SK-N-SH treated with all-trans-retinoic acid at 6 μM for 48 hours (cell line): ENCODE measurements around the gene KMT5B.

ENCODE experiments used
- ATAC-seq: fragments of 200-7000 bp; cut with Tn5 transposase; 3 replicates; pipeline ENCODE4 v1.9.1; 2020; ENCODE audit warnings: mild to moderate bottlenecking, moderate library complexity
- ARNTL ChIP-seq: fragments of 450-650 bp; formaldehyde crosslinking; IDR thresholded peaks from 2 replicates; pipeline ENCODE4 v1.5.0; 2020; ENCODE audit warnings: low read depth, mild to moderate bottlenecking, moderate library complexity, borderline replicate concordance
- BACH2 ChIP-seq: fragments of 250-450 bp; sonication (Bioruptor Pico); IDR thresholded peaks from 2 replicates; pipeline ENCODE4 v1.9.0; 2021; ENCODE audit warnings: mild to moderate bottlenecking, borderline replicate concordance
- CSDC2 ChIP-seq: fragments of 250-450 bp; sonication (Bioruptor Pico); IDR thresholded peaks from 2 replicates; pipeline ENCODE4 v1.5.0; 2020; ENCODE audit warnings: mild to moderate bottlenecking, moderate library complexity
- ESRRG ChIP-seq: fragments of 250-450 bp; sonication (Bioruptor Pico); IDR thresholded peaks from 2 replicates; pipeline ENCODE4 v1.6.1; 2021; ENCODE audit warnings: mild to moderate bottlenecking
- GLIS3 ChIP-seq: fragments of 250-450 bp; sonication (Bioruptor Pico); IDR thresholded peaks from 2 replicates; pipeline ENCODE4 v1.5.0; 2020; ENCODE audit warnings: mild to moderate bottlenecking, moderate library complexity
- ISL1 ChIP-seq: fragments of 250-450 bp; sonication (Bioruptor Pico); IDR thresholded peaks from 2 replicates; pipeline ENCODE4 v2.1.2; 2022; ENCODE audit warnings: mild to moderate bottlenecking, moderate library complexity
- OSR1 ChIP-seq: fragments of 250-450 bp; sonication (Bioruptor Pico); IDR thresholded peaks from 2 replicates; pipeline ENCODE4 v1.8.0; 2022; ENCODE audit warnings: moderate library complexity, mild to moderate bottlenecking, inconsistent platforms
- SNAI2 ChIP-seq: fragments of 250-450 bp; sonication (Bioruptor Pico); IDR thresholded peaks from 2 replicates; pipeline ENCODE4 v1.5.0; 2020; ENCODE audit warnings: mild to moderate bottlenecking, moderate library complexity
- TCF4 ChIP-seq: fragments of 250-450 bp; sonication (Bioruptor Pico); IDR thresholded peaks from 2 replicates; pipeline ENCODE4 v1.8.0; 2021; ENCODE audit warnings: mild to moderate bottlenecking, moderate library complexity, borderline replicate concordance
- TOX ChIP-seq: fragments of 250-450 bp; sonication (Bioruptor Pico); IDR thresholded peaks from 2 replicates; pipeline ENCODE4 v1.8.0; 2021; ENCODE audit warnings: mild to moderate bottlenecking, moderate library complexity, borderline replicate concordance
- ZC3H10 ChIP-seq: fragments of 250-450 bp; sonication (Bioruptor Pico); IDR thresholded peaks from 2 replicates; pipeline ENCODE4 v1.5.1; 2021; ENCODE audit warnings: mild to moderate bottlenecking, moderate library complexity
- ZFP3 ChIP-seq: fragments of 250-450 bp; sonication (Bioruptor Pico); IDR thresholded peaks from 2 replicates; pipeline ENCODE4 v1.5.0; 2020; ENCODE audit warnings: mild to moderate bottlenecking, moderate library complexity
- ZNF70 ChIP-seq: fragments of 450-650 bp; formaldehyde crosslinking; IDR thresholded peaks from 2 replicates; pipeline ENCODE4 v1.5.0; 2020; ENCODE audit warnings: mild to moderate bottlenecking, moderate library complexity
- ZNF8 ChIP-seq: fragments of 450-650 bp; formaldehyde crosslinking; IDR thresholded peaks from 2 replicates; pipeline ENCODE4 v1.5.0; 2020; ENCODE audit warnings: mild to moderate bottlenecking, moderate library complexity
- TF ChIP-seq, protein P1 (sequence below): fragments of 250-450 bp; sonication (Bioruptor Pico); IDR thresholded peaks from 2 replicates; pipeline ENCODE4 v1.5.0; 2020; ENCODE audit warnings: mild to moderate bottlenecking, moderate library complexity
- TF ChIP-seq, protein P2 (sequence below): fragments of 250-450 bp; sonication (Bioruptor Pico); IDR thresholded peaks from 2 replicates; pipeline ENCODE4 v1.8.0; 2021; ENCODE audit warnings: low read depth, mild to moderate bottlenecking, moderate library complexity, borderline replicate concordance
- TF ChIP-seq, protein P3 (sequence below): fragments of 250-450 bp; sonication (Bioruptor Pico); IDR thresholded peaks from 2 replicates; pipeline ENCODE4 v1.8.0; 2020; ENCODE audit warnings: mild to moderate bottlenecking, moderate library complexity, borderline replicate concordance
- TF ChIP-seq, protein P4 (sequence below): fragments of 250-450 bp; sonication (Bioruptor Pico); IDR thresholded peaks from 2 replicates; pipeline ENCODE4 v1.5.1; 2021; ENCODE audit warnings: mild to moderate bottlenecking, moderate library complexity

The KMT5B gene

DNA sequence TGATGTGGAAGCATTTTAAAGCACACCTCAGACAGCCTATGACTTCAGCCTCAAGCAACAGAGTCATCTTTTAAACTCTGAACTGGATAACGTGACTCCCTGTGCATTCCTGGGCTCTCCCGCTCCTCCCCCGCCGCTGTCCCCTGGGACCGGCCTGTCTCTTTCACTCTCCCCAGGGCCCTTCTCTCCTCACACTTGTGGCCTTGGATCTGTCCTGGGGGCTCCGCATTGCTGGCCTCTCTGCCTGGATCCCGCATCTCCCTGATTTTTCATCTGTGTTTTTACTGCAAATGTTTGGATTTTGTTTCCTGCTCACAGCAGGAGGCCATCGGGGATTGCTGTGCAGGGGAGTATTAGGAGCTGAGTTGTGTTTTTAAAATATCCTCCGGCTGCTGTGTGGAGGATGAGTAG is 43.2 kb upstream of the KMT5B start:
- ATAC-seq, result no peak
- TF ChIP-seq, protein P1, sequence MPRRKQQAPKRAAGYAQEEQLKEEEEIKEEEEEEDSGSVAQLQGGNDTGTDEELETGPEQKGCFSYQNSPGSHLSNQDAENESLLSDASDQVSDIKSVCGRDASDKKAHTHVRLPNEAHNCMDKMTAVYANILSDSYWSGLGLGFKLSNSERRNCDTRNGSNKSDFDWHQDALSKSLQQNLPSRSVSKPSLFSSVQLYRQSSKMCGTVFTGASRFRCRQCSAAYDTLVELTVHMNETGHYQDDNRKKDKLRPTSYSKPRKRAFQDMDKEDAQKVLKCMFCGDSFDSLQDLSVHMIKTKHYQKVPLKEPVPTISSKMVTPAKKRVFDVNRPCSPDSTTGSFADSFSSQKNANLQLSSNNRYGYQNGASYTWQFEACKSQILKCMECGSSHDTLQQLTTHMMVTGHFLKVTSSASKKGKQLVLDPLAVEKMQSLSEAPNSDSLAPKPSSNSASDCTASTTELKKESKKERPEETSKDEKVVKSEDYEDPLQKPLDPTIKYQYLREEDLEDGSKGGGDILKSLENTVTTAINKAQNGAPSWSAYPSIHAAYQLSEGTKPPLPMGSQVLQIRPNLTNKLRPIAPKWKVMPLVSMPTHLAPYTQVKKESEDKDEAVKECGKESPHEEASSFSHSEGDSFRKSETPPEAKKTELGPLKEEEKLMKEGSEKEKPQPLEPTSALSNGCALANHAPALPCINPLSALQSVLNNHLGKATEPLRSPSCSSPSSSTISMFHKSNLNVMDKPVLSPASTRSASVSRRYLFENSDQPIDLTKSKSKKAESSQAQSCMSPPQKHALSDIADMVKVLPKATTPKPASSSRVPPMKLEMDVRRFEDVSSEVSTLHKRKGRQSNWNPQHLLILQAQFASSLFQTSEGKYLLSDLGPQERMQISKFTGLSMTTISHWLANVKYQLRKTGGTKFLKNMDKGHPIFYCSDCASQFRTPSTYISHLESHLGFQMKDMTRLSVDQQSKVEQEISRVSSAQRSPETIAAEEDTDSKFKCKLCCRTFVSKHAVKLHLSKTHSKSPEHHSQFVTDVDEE, result no peak
- no peak for TF ChIP-seq ZNF70 (CRISPR knock-in tag)
- TF ChIP-seq ISL1, result no peak
- TF ChIP-seq TCF4 (CRISPR knock-in tag), result no peak
- TF ChIP-seq ZNF8 (CRISPR knock-in tag), result no peak
- no peak for TF ChIP-seq GLIS3 (CRISPR knock-in tag)

DNA sequence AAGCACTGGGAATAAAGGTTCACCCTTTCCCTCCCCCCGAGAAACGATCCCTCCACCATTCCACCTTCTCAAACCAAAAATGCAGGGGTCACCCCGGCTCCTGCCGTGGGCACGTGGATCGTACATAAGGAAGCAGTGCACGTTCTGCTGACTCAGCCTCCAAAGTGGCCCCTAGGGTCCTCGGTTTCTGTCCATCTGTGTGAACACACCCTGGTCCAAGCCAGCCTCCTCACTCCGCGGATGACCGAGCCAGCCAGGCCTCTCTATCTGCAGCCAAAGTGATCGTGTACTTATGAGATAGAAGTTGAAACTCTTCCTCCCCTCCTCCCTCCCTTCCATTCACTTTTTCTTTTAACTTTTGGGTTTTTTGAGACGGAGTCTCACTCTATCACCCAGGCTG is 42.4 kb upstream of the KMT5B start:
- no peak for ATAC-seq

DNA sequence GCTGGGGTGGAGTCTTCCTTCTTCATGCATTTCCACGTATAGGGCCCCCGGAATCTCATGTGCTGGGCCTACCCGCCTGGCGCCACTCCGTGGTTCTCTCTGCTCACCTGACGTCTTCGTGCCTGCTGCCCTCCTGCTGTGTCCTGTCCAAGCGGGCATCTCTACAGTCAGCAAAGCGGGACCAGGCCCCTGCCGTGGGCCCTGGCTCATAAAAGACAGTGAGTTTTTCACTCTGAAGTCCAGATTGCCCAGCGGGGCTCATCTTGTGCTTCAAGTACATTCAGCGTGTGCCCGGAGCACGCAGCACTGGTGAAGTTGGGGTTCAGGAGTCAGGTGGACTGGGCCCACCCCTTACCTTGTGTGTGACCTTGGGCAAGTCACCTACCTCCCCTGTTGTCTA is 41.3 kb upstream of the KMT5B start:
- TF ChIP-seq OSR1 (CRISPR knock-in tag), result no peak
- no peak for TF ChIP-seq ARNTL (CRISPR knock-in tag)
- no peak for TF ChIP-seq ZC3H10
- TF ChIP-seq TCF4 (CRISPR knock-in tag), result no peak
- TF ChIP-seq ZFP3 (CRISPR knock-in tag), result no peak
- no peak for TF ChIP-seq ZNF70 (CRISPR knock-in tag)
- no peak for TF ChIP-seq SNAI2 (CRISPR knock-in tag)
- TF ChIP-seq, protein P1, result no peak
- TF ChIP-seq ESRRG (CRISPR knock-in tag), result no peak
- TF ChIP-seq, protein P2, sequence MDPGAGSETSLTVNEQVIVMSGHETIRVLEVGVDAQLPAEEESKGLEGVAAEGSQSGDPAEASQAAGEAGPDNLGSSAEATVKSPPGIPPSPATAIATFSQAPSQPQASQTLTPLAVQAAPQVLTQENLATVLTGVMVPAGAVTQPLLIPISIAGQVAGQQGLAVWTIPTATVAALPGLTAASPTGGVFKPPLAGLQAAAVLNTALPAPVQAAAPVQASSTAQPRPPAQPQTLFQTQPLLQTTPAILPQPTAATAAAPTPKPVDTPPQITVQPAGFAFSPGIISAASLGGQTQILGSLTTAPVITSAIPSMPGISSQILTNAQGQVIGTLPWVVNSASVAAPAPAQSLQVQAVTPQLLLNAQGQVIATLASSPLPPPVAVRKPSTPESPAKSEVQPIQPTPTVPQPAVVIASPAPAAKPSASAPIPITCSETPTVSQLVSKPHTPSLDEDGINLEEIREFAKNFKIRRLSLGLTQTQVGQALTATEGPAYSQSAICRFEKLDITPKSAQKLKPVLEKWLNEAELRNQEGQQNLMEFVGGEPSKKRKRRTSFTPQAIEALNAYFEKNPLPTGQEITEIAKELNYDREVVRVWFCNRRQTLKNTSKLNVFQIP (CRISPR knock-in tag), result no peak
- TF ChIP-seq BACH2 (CRISPR knock-in tag), result no peak
- no peak for TF ChIP-seq ISL1
- no peak for TF ChIP-seq ZNF8 (CRISPR knock-in tag)
- ATAC-seq, result no peak

More for the DNA sequence above, 42.4 kb upstream of the KMT5B start:
- TF ChIP-seq ESRRG (CRISPR knock-in tag) (no peak), ARNTL (CRISPR knock-in tag) (no peak), CSDC2 (CRISPR knock-in tag) (no peak), ZNF8 (CRISPR knock-in tag) (no peak), TOX (CRISPR knock-in tag) (no peak)
- TF ChIP-seq, protein P2 (CRISPR knock-in tag), result no peak
- TF ChIP-seq, protein P3, sequence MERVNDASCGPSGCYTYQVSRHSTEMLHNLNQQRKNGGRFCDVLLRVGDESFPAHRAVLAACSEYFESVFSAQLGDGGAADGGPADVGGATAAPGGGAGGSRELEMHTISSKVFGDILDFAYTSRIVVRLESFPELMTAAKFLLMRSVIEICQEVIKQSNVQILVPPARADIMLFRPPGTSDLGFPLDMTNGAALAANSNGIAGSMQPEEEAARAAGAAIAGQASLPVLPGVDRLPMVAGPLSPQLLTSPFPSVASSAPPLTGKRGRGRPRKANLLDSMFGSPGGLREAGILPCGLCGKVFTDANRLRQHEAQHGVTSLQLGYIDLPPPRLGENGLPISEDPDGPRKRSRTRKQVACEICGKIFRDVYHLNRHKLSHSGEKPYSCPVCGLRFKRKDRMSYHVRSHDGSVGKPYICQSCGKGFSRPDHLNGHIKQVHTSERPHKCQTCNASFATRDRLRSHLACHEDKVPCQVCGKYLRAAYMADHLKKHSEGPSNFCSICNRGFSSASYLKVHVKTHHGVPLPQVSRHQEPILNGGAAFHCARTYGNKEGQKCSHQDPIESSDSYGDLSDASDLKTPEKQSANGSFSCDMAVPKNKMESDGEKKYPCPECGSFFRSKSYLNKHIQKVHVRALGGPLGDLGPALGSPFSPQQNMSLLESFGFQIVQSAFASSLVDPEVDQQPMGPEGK, result no peak
- TF ChIP-seq, protein P4, sequence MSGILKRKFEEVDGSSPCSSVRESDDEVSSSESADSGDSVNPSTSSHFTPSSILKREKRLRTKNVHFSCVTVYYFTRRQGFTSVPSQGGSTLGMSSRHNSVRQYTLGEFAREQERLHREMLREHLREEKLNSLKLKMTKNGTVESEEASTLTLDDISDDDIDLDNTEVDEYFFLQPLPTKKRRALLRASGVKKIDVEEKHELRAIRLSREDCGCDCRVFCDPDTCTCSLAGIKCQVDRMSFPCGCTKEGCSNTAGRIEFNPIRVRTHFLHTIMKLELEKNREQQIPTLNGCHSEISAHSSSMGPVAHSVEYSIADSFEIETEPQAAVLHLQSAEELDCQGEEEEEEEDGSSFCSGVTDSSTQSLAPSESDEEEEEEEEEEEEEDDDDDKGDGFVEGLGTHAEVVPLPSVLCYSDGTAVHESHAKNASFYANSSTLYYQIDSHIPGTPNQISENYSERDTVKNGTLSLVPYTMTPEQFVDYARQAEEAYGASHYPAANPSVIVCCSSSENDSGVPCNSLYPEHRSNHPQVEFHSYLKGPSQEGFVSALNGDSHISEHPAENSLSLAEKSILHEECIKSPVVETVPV (CRISPR knock-in tag), result no peak
- TF ChIP-seq, protein P1, result no peak
